ENCODE measurements around the gene GNG14. TPM values are rescaled to one million over a fixed set of nuclear protein-coding genes. Genes with fewer than 3 reads are reported as not detected.
"Not testable (repeated sequence)": the region's sequence is repeated elsewhere in the genome, so short reads cannot be mapped to it uniquely, and the experiment has no call there.

Gene GNG14
- total and polyA plus RNA-seq, 2 donors (not counting 3 experiments of a cell fraction or from before 2014, with no cell fraction given): not detected

GRCh38 chr19:12723641-12724426, 36.0 kb downstream of the GNG14 start, which contains the start of gene TNPO2:
TSS of gene TNPO2 (minus strand) at chr19:12723932. CDS start at chr19:12720977, 2,955 bp downstream.
- DNase-seq (ENCODE audit: low read depth, low spot score): peak; percentile 65
- Histone ChIP-seq H3K4me2 (ENCODE audit: insufficient read depth, low read length) (peak within 1 kb of the TSS; percentile 90), H3K79me2 (ENCODE audit: control insufficient read depth, insufficient read depth, low read length) (peaks cover 45% of the 10 kb centered on the region), H4K20me1 (replicated peaks; ENCODE audit: control insufficient read depth, extremely low read depth, insufficient read depth, low read length) (no peaks in the 10 kb centered on the region), H3K27ac (ENCODE audit: insufficient read depth, low read depth, low read length) (peak within 1 kb of the TSS; percentile 57), H3K9ac (replicated peaks; ENCODE audit: extremely low read depth, insufficient read depth, low read length) (peak within 1 kb of the TSS; percentile 78), H3K9me3 (replicated peaks; ENCODE audit: control insufficient read depth, insufficient read depth, low read length) (no peaks in the 10 kb centered on the region), H3K4me1 (ENCODE audit: control insufficient read depth, extremely low read depth, insufficient read depth, low read length) (peaks cover 10% of the 10 kb centered on the region), H3K36me3 (ENCODE audit: control insufficient read depth in 2 of 2, extremely low read depth in 1 of 2, insufficient read depth in 2 of 2, low read length in 2 of 2) (peaks cover 0 to 11% of the 10 kb centered on the region in 2 experiments), H3K4me3 (replicated peaks in 1 of 3; ENCODE audit: insufficient read depth in 1 of 3, low read depth in 1 of 3, low read length in 3 of 3) (peak within 1 kb of the TSS; percentile 62 to 88 (median 62)), H3K27me3 (ENCODE audit: control insufficient read depth in 2 of 2, insufficient read depth in 2 of 2, low read length in 2 of 2) (no peaks in the 10 kb centered on the region), H3K9me1 (replicated peaks; ENCODE audit: control insufficient read depth, extremely low read depth, insufficient read depth, low read length) (no peaks in the 10 kb centered on the region), H2AFZ (ENCODE audit: low read depth, low read length) (peak within 1 kb of the TSS; percentile 32)
- FAIRE-seq: peak; percentile 78
- ChIA-PET CTCF (interaction anchor here (0.9 to 4.5 kb wide), 5 partner anchors 9 to 42 kb away, joined by 3 to 38 read pairs (median 7); no protein-coding TSS in a partner anchor), POLR2A (interaction anchor here (0.6 to 3.2 kb wide), 4 partner anchors 10 to 1799 kb away, joined by 3 to 14 read pairs (median 4); partner anchors contain the start of genes GET3, JUNB and TRIR)
- dilution Hi-C loops (cut with MboI; ENCODE audit: extremely low pct_ligation_motif_present, low sequenced_read_pairs) (no loop called here), intact Hi-C loops (cut with micrococcal nuclease) (loop anchor here (2.0 to 5.0 kb wide), 2 partner anchors 33 to 373 kb away; no protein-coding TSS in a partner anchor)
- BruUV-seq (replicated peaks): no TSS peak
- TF ChIP-seq POLR2A (IDR thresholded peaks at IDR 0.05; ENCODE audit: low read depth, low read length): peak; percentile 68
- no peak for TF ChIP-seq JUN (IDR thresholded peaks at IDR 0.05; ENCODE audit: borderline replicate concordance, insufficient read depth, insufficient read length, low read depth)
- no peak for TF ChIP-seq FOS (IDR thresholded peaks at IDR 0.05; ENCODE audit: borderline replicate concordance, insufficient read depth, low read length)
- no peak for TF ChIP-seq EZH2 (IDR thresholded peaks at IDR 0.05; ENCODE audit: borderline replicate concordance, low read depth, low read length, severe bottlenecking)
- TF ChIP-seq GATA2 (IDR thresholded peaks at IDR 0.05; ENCODE audit: insufficient read depth, insufficient read length, low read depth, low read length): peak; percentile 86
- TF ChIP-seq POLR2AphosphoS5 (IDR thresholded peaks at IDR 0.05; ENCODE audit: insufficient read depth, low read depth, low read length): peak; percentile 60
- peak; percentile 90 for TF ChIP-seq MAX (IDR thresholded peaks at IDR 0.05; ENCODE audit: insufficient read depth, insufficient read length)
- peak; percentile 98 for TF ChIP-seq MYC (IDR thresholded peaks at IDR 0.05; ENCODE audit: low read depth, low read length)
- no peak for TF ChIP-seq CTCF (IDR thresholded peaks at IDR 0.05; ENCODE audit: extremely low read depth in 1 of 2, insufficient read depth in 1 of 2, low read depth in 1 of 2, low read length in 2 of 2)

- H3K4me2 ChIP-seq (ENCODE audit: insufficient read depth, low read length); H3K4me3 ChIP-seq (replicated peaks in 1 of 3; ENCODE audit: insufficient read depth in 1 of 3, low read depth in 1 of 3, low read length in 3 of 3); H3K4me1 ChIP-seq (ENCODE audit: control insufficient read depth, extremely low read depth, insufficient read depth, low read length); POLR2A ChIA-PET; H3K27ac ChIP-seq (ENCODE audit: insufficient read depth, low read depth, low read length); DNase-seq (ENCODE audit: low read depth, low spot score); dilution Hi-C loops (cut with MboI; ENCODE audit: extremely low pct_ligation_motif_present, low sequenced_read_pairs); H3K9me3 ChIP-seq (replicated peaks; ENCODE audit: control insufficient read depth, insufficient read depth, low read length); H3K9me1 ChIP-seq (replicated peaks; ENCODE audit: control insufficient read depth, extremely low read depth, insufficient read depth, low read length); intact Hi-C loops (cut with micrococcal nuclease); BruUV-seq (replicated peaks); H3K9ac ChIP-seq (replicated peaks; ENCODE audit: extremely low read depth, insufficient read depth, low read length); H3K27me3 ChIP-seq (ENCODE audit: control insufficient read depth in 2 of 2, insufficient read depth in 2 of 2, low read length in 2 of 2); FAIRE-seq; H4K20me1 ChIP-seq (replicated peaks; ENCODE audit: control insufficient read depth, extremely low read depth, insufficient read depth, low read length); H2AFZ ChIP-seq (ENCODE audit: low read depth, low read length): not testable (repeated sequence)
- Histone ChIP-seq H3K36me3 (ENCODE audit: control insufficient read depth in 2 of 2, extremely low read depth in 1 of 2, insufficient read depth in 2 of 2, low read length in 2 of 2) (peaks cover 5 to 22% of the 10 kb centered on the region in 2 experiments), H3K79me2 (ENCODE audit: control insufficient read depth, insufficient read depth, low read length) (peaks cover 34% of the 10 kb centered on the region)
- CTCF ChIA-PET: interaction anchor here (1.1 kb wide), 1 partner anchor 32 kb away, joined by 3 read pairs; no protein-coding TSS in a partner anchor
Measured at GRCh38 chr19:12725612-12726011, 37.8 kb downstream of the GNG14 start.

All from endothelial cell of umbilical vein (primary cell).